Vagina (tissue), 2 donors: ENCODE data around the gene OGDH. TPM values are rescaled to one million over a fixed set of nuclear protein-coding genes. Genes with fewer than 3 reads are reported as not detected.

Experiments used
- DNase-seq, 2 donors: peaks; one replicate each; pipeline ENCODE4 v3.0.0-alpha.2; 2017; ENCODE audit errors: extremely low spot score in 2 of 2
- H3K27ac ChIP-seq: fragments of 200-600 bp; sonication (generic); one replicate; pipeline ENCODE4 v1.5.1; 2019
- H3K27me3 ChIP-seq: fragments of 200-600 bp; sonication (generic); one replicate; pipeline ENCODE4 v1.5.1; 2019
- H3K36me3 ChIP-seq, 2 donors: fragments of 200-600 bp; sonication (generic); one replicate each; pipeline ENCODE4 v1.5.1; 2017 to 2019
- H3K4me1 ChIP-seq: fragments of 200-600 bp; sonication (generic); one replicate; pipeline ENCODE4 v1.5.1; 2019
- H3K4me3 ChIP-seq, 2 donors: fragments of 200-600 bp; sonication (generic); 1 replicate in 1 of 2; 2 replicates in 1 of 2; pipeline ENCODE4 v1.5.1; 2016 to 2019
- H3K9me3 ChIP-seq: fragments of 200-600 bp; sonication (generic); one replicate; pipeline ENCODE4 v1.5.1; 2019
- POLR2A ChIP-seq, 2 donors: fragments of 450-650 bp; IDR thresholded peaks; one replicate each; pipeline ENCODE4 v1.6.1; 2017; ENCODE audit warnings: antibody characterized with exemption in 2 of 2, mild to moderate bottlenecking in 2 of 2, moderate library complexity in 2 of 2
- POLR2AphosphoS5 ChIP-seq, 2 donors: sonication (generic); formaldehyde crosslinking; IDR thresholded peaks; one replicate each; pipeline ENCODE4 v1.9.0; 2017; ENCODE audit warnings: antibody characterized with exemption in 2 of 2, mild to moderate bottlenecking in 2 of 2, low read depth in 1 of 2; ENCODE audit not compliant: insufficient read depth in 1 of 2
- intact Hi-C: fragments of 100-400 bp; cut with DNase I; formaldehyde crosslinking; loops from one replicate; pipeline ENCODE4 v1.15.1; 2023
- total RNA-seq: library from RNA; depleted of rRNA; stranded (reverse); fragments of >200 nt; gene quantifications from one replicate; pipeline ENCODE4 v1.2.3, GENCODE V29; 2016
- TF ChIP-seq, protein P1 (sequence below), 3 experiments: fragments of 450-650 bp in 2 of 3; fragments of 200-600 bp in 1 of 3; sonication (generic) in 1 of 3; IDR thresholded peaks; one replicate each; pipeline ENCODE4 v1.5.1; 2017 to 2019; ENCODE audit warnings: antibody characterized with exemption in 3 of 3, mild to moderate bottlenecking in 2 of 3, moderate library complexity in 2 of 3

OGDH gene
- total RNA-seq, 1 donor from 2014 or later, result 80.0 TPM

DNA sequence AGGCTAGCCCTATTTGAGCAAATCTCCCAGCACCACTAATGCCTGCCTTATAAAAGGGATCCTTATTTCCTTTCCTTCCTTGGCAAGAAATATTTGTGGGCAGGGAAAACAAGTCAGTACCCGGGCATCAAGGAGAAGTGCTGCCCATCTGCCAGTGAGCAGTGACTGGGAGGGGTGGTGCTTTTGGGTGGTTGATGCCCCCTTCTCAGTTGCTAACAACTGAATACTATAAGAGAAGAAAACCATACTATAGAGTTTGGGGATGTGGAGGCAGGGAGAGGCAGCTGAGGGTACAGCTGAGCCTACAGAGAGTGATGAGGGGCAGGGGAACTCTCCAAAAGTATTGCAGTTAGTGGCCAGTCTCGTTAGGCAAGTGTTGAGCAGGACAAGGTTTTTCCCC lies 39.3 kb downstream of the OGDH start:
- peaks cover 2% of the 10 kb centered on the region for H3K4me1 ChIP-seq
- H3K36me3 ChIP-seq, result peaks cover 0 to 29% of the 10 kb centered on the region in 2 donors
- H3K9me3 ChIP-seq, result no peaks in the 10 kb centered on the region
- no peaks in the 10 kb centered on the region for H3K27me3 ChIP-seq
- H3K4me3 ChIP-seq, result no peak overlapping the region
- no peak for DNase-seq
- intact Hi-C loops, result no loop called here
- no peak for TF ChIP-seq POLR2A (IDR thresholded peaks at IDR 0.05)
- TF ChIP-seq, protein P1, sequence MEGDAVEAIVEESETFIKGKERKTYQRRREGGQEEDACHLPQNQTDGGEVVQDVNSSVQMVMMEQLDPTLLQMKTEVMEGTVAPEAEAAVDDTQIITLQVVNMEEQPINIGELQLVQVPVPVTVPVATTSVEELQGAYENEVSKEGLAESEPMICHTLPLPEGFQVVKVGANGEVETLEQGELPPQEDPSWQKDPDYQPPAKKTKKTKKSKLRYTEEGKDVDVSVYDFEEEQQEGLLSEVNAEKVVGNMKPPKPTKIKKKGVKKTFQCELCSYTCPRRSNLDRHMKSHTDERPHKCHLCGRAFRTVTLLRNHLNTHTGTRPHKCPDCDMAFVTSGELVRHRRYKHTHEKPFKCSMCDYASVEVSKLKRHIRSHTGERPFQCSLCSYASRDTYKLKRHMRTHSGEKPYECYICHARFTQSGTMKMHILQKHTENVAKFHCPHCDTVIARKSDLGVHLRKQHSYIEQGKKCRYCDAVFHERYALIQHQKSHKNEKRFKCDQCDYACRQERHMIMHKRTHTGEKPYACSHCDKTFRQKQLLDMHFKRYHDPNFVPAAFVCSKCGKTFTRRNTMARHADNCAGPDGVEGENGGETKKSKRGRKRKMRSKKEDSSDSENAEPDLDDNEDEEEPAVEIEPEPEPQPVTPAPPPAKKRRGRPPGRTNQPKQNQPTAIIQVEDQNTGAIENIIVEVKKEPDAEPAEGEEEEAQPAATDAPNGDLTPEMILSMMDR (IDR thresholded peaks at IDR 0.05), result no peak
- no peak for TF ChIP-seq POLR2AphosphoS5 (IDR thresholded peaks at IDR 0.05; ENCODE audit: insufficient read depth in 1 of 2, low read depth in 1 of 2)
- no peak overlapping the region for H3K27ac ChIP-seq

DNA sequence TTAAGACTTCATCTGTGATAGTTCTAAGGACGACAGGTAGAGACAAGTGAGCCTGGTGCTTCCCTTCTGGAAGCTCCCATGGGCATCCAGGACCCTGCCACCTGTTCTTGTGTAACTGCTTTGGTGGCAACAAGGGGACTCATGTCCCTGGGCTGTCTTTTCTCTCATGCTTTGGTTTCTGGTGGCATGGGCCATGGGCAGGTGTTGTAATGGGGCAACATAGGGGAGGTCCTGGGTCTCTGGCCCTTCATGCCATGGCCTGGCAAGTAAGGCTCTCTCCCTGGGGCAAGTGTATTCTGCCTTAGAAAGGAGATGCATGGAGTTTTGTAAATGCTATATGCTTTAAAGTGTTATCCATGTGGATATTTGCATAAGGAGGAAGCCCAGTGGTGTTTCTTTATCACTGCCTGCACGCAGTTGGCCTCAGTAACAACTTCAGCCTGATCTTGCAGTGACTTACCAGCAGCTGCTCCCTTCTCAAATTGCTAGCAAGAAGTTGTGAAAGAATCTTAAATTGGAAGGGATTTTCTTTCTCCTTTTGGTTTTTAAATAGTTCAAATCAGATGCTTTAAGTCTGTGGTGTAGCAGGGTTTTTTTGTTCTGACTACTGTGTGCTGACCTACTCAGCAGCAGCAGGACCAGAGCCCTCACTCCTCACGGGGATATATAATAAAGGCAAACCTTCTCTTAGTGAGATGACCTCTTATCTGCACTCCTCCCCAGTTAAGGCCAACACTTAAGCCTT lies 39.9 kb downstream of the OGDH start:
- Histone ChIP-seq H3K4me1 (no peaks in the 10 kb centered on the region), H3K27ac (no peak overlapping the region), H3K4me3 (no peak overlapping the region), H3K36me3 (peaks cover 0 to 29% of the 10 kb centered on the region in 2 donors), H3K9me3 (no peaks in the 10 kb centered on the region), H3K27me3 (no peaks in the 10 kb centered on the region)
- no peak for DNase-seq
- intact Hi-C loops, result no loop called here
- TF ChIP-seq, protein P1 (IDR thresholded peaks at IDR 0.05), result no peak
- TF ChIP-seq POLR2AphosphoS5 (IDR thresholded peaks at IDR 0.05; ENCODE audit: insufficient read depth in 1 of 2, low read depth in 1 of 2) (no peak), POLR2A (IDR thresholded peaks at IDR 0.05) (no peak)

DNA sequence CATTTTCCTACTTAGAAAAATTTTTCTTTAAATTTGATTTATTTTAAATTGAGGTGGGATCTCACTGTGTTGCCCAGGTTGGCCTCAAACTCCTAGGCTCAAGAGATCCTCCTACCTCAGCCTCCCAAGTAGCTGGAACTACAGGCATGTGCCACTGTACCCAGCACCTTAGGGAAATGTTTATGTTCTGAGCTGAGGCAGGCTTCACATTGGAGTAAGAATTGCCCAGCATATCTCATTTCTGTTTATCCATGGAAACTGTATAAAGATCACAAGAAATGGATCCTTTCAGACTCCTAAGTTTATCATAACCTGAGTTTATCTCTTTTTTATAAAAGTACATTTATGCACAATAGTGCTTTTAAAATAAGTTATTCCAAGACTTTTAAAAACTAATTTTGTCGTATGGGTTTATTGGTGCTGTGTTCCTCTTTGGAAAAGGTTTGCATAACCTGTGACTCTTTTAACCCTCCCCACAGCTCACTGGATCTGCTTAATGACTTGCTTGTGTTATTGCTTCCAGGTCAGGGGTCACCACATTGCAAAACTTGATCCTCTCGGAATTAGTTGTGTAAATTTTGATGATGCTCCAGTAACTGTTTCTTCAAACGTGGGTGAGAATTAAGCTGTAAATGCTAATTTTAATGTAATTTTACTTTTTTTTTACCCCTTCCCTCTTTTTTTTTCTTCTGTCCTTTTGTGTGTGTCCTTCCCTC lies 40.7 kb downstream of the OGDH start:
- no peaks in the 10 kb centered on the region for H3K4me1 ChIP-seq
- H3K9me3 ChIP-seq, result no peaks in the 10 kb centered on the region
- peaks cover 0 to 29% of the 10 kb centered on the region in 2 donors for H3K36me3 ChIP-seq
- H3K4me3 ChIP-seq, result no peak overlapping the region
- no peak for DNase-seq
- intact Hi-C loops, result no loop called here
- no peak overlapping the region for H3K27ac ChIP-seq
- H3K27me3 ChIP-seq, result no peaks in the 10 kb centered on the region
- TF ChIP-seq POLR2A (IDR thresholded peaks at IDR 0.05) (no peak), POLR2AphosphoS5 (IDR thresholded peaks at IDR 0.05; ENCODE audit: insufficient read depth in 1 of 2, low read depth in 1 of 2) (no peak)
- TF ChIP-seq, protein P1 (IDR thresholded peaks at IDR 0.05), result no peak

DNA sequence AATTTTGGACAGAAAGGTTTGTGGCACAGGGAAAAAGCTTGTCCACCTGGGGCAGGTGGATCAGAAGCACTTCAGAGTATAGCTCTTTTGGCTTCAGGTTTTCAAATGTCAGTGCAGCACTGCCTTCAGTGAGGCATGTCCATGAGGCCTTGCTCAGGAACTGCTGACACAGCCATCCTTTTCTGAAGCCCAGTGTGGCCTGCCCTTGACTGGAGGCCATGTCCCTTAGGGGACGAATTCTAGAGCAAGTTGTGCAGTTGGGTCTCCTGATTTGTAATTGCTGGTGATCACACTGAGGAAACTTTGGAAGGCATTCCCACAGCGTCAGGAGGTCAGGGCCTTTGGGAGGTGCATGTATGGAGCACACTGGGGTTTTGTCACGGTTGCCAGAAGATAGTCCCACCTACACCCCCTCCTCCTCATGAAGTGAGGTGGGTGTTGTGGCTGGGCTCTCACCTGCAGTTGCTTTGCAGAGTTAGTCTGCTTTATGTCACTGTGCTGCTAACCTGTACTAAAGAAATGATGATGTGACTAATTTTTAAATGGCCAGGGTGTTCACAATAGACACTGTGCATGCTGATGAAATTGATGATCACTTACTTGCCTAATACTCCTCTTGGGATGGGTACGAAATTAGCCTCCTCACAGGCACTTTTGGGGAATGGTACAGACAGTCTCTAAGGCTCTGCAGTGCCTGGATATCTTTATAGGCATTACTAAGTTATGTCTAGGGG lies 41.7 kb downstream of the OGDH start:
- peaks cover 0 to 37% of the 10 kb centered on the region in 2 donors for H3K36me3 ChIP-seq

More for the DNA sequence above, 41.7 kb downstream of the OGDH start:
- Histone ChIP-seq H3K4me1 (no peaks in the 10 kb centered on the region), H3K4me3 (no peak overlapping the region), H3K27ac (no peak overlapping the region), H3K27me3 (no peaks in the 10 kb centered on the region), H3K9me3 (no peaks in the 10 kb centered on the region)
- TF ChIP-seq, protein P1 (IDR thresholded peaks at IDR 0.05), result no peak
- TF ChIP-seq POLR2AphosphoS5 (IDR thresholded peaks at IDR 0.05; ENCODE audit: insufficient read depth in 1 of 2, low read depth in 1 of 2), result no peak
- TF ChIP-seq POLR2A (IDR thresholded peaks at IDR 0.05), result no peak
- DNase-seq, result no peak
- intact Hi-C loops, result no loop called here
